ENCODE measurements around the gene NTM.
A peak's percentile ranks its signal among the peaks of the same experiment; 100 is the strongest.

Gene NTM

DNA sequence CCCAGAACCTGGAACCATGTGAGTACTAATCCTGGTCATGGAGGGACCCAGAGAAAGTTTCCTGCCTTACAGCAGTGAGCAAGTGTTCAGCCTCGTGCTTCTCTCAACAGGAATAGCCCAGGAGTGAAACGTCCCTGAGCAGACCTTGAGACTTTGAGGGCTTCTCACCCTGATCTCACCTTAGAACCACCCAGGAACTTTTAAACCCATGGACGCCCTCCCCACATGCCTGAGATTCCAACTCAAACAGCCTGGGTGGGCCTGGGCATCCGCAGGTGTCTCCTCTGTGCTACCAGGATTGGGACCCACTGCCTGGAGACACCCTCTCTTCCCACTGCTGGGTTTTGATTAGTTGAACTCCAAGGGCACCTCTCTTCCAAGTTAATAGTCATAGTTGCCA lies 297.2 kb downstream of the NTM start:
- no peak for DNase-seq (ENCODE audit: low read depth)
- TF ChIP-seq, protein P1, sequence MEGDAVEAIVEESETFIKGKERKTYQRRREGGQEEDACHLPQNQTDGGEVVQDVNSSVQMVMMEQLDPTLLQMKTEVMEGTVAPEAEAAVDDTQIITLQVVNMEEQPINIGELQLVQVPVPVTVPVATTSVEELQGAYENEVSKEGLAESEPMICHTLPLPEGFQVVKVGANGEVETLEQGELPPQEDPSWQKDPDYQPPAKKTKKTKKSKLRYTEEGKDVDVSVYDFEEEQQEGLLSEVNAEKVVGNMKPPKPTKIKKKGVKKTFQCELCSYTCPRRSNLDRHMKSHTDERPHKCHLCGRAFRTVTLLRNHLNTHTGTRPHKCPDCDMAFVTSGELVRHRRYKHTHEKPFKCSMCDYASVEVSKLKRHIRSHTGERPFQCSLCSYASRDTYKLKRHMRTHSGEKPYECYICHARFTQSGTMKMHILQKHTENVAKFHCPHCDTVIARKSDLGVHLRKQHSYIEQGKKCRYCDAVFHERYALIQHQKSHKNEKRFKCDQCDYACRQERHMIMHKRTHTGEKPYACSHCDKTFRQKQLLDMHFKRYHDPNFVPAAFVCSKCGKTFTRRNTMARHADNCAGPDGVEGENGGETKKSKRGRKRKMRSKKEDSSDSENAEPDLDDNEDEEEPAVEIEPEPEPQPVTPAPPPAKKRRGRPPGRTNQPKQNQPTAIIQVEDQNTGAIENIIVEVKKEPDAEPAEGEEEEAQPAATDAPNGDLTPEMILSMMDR (conservative IDR thresholded peaks at IDR 0.05; ENCODE audit: low read length): no peak
- no peak overlapping the region for H3K4me3 ChIP-seq (ENCODE audit: low read length)

DNA sequence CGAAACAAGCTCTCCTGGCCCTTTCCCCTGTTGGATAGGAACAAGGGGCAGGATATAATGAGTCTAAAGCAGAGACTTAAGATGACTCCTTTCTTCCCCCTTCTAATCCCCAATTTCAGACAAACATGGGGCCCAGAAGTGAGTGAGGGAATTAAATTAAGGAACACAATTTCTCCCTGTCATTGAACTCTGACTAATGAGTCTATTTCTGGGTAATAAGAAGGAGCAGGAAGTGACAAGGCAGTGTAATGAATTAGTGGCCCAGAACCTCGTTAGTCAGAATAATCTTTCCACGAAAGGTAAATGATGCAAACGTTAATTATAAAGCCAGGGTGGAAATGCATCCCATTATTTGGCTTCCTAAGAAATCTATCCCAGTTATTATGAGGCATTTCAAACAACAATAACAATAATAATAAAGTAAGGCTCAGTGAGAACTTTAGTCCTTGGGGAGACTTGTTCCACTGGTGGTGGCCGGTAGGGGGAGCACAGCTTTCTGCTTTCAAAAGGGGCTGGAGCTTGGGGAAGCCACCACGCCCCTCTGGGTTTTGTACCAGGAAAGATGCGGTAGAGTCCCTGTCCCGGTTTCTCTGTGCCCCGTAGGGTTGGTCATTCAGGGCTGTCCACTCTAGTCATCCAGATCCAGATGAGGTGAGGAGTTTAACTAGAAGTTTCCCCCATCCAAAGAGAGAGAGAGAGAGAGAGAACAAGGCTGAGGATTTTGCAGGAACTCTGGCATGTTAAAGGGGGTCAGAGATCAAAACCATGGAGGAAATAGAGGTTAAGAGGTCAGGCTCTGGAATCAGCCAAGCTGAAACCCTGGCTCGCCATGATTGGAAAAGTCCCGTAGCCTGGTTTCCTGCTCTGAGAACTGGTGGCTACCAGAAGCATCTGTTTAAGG lies 298.3 kb downstream of the NTM start:
- no peak overlapping the region for H3K4me3 ChIP-seq (ENCODE audit: low read length)
- TF ChIP-seq, protein P1 (conservative IDR thresholded peaks at IDR 0.05; ENCODE audit: low read length): peak; percentile 62
- peak; percentile 31 for DNase-seq (ENCODE audit: low read depth)

DNA sequence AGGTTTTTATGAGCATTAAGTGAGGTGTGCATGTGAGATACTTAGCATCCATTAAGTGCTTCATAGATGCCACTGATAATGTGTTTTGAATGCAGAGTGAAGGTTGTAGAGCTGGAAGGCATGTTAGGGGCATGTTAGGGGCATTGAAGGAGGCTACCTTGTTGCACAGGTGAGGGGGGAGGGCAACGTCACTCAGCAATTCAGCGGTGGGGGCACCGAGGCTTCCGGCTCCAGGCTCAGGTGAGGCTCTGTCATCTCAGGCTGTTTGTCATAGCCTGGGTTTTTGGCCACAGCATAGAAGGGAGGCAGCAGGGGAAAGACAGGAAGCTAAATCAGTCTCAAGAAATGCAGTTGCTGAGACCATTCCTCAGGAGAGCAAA lies 299.0 kb downstream of the NTM start:
- TF ChIP-seq, protein P1 (conservative IDR thresholded peaks at IDR 0.05; ENCODE audit: low read length): no peak
- no peak for DNase-seq (ENCODE audit: low read depth)
- no peak overlapping the region for H3K4me3 ChIP-seq (ENCODE audit: low read length)

DNA sequence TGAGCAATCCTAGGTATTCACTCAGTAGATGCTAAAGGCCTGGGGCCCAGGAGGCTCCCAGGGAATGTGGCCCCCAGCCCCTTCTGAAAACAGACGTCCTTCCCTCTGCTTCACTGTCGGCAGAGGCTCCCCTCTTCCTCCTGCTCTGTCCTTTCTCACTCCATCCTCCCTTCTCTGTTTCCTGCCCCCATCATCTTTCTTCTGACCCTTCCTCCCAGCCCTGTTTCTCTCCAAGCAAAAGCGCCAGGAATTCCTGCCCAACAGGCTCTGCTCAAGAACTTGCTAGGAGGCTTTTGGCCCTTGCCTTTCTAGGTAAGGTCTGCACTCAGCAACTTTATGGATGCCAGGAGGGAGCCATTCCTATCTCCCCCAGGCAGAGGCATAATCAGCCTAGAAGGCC lies 300.5 kb downstream of the NTM start:
- no peak for DNase-seq (ENCODE audit: low read depth)
- no peak overlapping the region for H3K4me3 ChIP-seq (ENCODE audit: low read length)
- TF ChIP-seq, protein P1 (conservative IDR thresholded peaks at IDR 0.05; ENCODE audit: low read length): no peak

DNA sequence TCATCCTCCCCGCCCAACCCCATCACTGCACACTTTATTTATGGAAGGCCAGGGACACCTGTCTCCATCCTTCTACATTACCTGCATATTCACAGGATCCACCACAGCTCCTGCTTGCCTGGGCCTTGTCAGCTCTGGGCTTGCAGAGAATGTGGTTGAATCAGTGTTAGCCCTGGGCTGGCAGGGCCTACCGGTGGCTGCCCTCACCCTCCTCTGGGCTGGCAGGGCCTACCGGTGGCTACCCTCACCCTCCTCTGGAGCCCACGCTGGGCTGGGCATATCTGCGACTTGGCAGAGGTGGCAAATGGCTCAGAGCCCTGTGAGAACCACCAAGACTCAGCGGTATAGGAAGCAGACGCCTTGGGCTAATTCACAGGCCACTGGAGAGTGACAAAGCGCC lies 300.9 kb downstream of the NTM start:
- no peak for DNase-seq (ENCODE audit: low read depth)
- TF ChIP-seq, protein P1 (conservative IDR thresholded peaks at IDR 0.05; ENCODE audit: low read length): no peak

DNA sequence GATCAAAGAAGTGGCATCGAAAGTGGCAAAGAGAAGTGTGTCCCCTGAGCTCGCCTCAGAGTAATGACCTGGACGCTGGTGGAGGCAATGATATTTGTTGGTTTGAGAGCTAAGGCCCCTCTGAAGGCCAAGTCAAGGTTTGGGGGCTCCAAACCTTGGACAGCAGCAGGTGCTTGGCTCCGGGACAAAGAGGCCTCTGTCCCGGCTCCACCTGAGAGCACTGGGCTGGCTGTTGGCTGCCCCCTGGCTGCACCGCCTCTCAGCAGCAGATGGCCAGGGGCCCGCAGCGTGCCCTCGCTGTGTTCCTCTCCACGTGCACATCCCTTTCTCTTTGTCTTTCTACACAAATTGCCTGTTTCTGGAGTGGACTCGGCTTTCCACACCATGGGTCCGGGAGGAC lies 301.3 kb downstream of the NTM start:
- TF ChIP-seq, protein P1 (conservative IDR thresholded peaks at IDR 0.05; ENCODE audit: low read length): no peak
- no peak for DNase-seq (ENCODE audit: low read depth)
- H3K4me3 ChIP-seq (ENCODE audit: low read length): no peak overlapping the region

More for the DNA sequence above, 300.9 kb downstream of the NTM start:
- no peak overlapping the region for H3K4me3 ChIP-seq (ENCODE audit: low read length)

DNA sequence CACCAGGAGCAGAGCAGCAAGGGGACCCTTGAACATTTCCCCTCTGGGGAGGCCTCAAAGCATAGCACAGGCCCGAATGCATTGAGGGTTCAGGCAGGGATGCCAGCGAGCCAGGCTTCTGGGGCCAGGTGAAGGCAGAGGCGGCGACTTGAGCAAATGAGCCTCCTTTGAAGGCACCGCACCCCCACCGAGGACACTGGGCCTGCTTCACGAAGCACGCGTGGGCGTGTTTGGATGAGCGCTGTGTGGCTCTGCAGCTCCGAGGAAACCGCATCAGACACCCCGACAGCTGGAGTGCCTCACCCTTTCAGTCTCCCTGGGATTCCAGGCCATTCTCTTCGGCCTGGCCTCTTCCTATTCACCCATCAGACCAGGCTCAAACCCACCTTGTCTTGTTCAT lies 301.8 kb downstream of the NTM start:
- no peak for DNase-seq (ENCODE audit: low read depth)
- TF ChIP-seq, protein P1 (conservative IDR thresholded peaks at IDR 0.05; ENCODE audit: low read length): no peak
- no peak overlapping the region for H3K4me3 ChIP-seq (ENCODE audit: low read length)
